Breast epithelium (tissue), 4 donors: ENCODE results near the gene NCAM2. TPM values are rescaled to one million over a fixed set of nuclear protein-coding genes. Genes with fewer than 3 reads are reported as not detected.

ENCODE experiments used
- DNase-seq, 2 donors: peaks; one replicate each; pipeline ENCODE4 v3.0.0-alpha.2; 2019; ENCODE audit warnings: low spot score in 2 of 2
- H3K27ac ChIP-seq, 2 donors: fragments of 200-600 bp; sonication (generic) in 1 of 2; one replicate each; pipeline ENCODE4 v1.5.1; 2016 to 2019; ENCODE audit warnings: mild to moderate bottlenecking in 1 of 2
- H3K27me3 ChIP-seq, 2 donors: fragments of 200-600 bp; sonication (generic) in 1 of 2; one replicate each; pipeline versions ENCODE4 v1.5.1 to v1.6.0; 2017 to 2019; ENCODE audit warnings: control low read depth in 1 of 2, mild to moderate bottlenecking in 1 of 2
- H3K36me3 ChIP-seq: fragments of 200-600 bp; one replicate; pipeline ENCODE4 v1.5.1; 2019
- H3K4me1 ChIP-seq, 2 donors: fragments of 200-600 bp; sonication (generic); one replicate each; pipeline ENCODE4 v1.5.1; 2016 to 2019; ENCODE audit warnings: control low read depth in 1 of 2
- H3K4me3 ChIP-seq, 3 donors: fragments of 200-600 bp; sonication (generic); 1 replicate in 2 of 3; 2 replicates in 1 of 3; pipeline ENCODE4 v1.5.1; 2016 to 2019; ENCODE audit warnings: mild to moderate bottlenecking in 3 of 3, moderate library complexity in 2 of 3
- H3K9me3 ChIP-seq, 2 donors: fragments of 200-600 bp; sonication (generic) in 1 of 2; one replicate each; pipeline ENCODE4 v1.5.1; 2016 to 2019; ENCODE audit warnings: control low read depth in 1 of 2
- POLR2A ChIP-seq: fragments of 450-650 bp; IDR thresholded peaks from one replicate; pipeline ENCODE4 v1.6.1; 2016; ENCODE audit warnings: antibody characterized with exemption, mild to moderate bottlenecking, moderate library complexity
- POLR2AphosphoS5 ChIP-seq, 3 donors: sonication (generic); formaldehyde crosslinking; IDR thresholded peaks; one replicate each; pipeline ENCODE4 v1.6.1; 2017; ENCODE audit warnings: antibody characterized with exemption in 3 of 3
- intact Hi-C: fragments of 100-400 bp; cut with DNase I; formaldehyde crosslinking; loops from one replicate; pipeline ENCODE4 v1.15.1; 2023; ENCODE audit warnings: low total_unique reads
- total RNA-seq, 3 donors: library from RNA; depleted of rRNA; stranded (reverse); fragments of >200 nt; gene quantifications; one replicate each; pipeline ENCODE4 v1.1.0, GENCODE V29; 2016
- TF ChIP-seq, protein P1 (sequence below), 3 donors: fragments of 450-650 bp; IDR thresholded peaks; one replicate each; pipeline ENCODE4 v1.5.1; 2016 to 2017; ENCODE audit warnings: antibody characterized with exemption in 3 of 3, mild to moderate bottlenecking in 3 of 3, moderate library complexity in 3 of 3

The NCAM2 gene
- total RNA-seq, 3 donors from 2014 or later, result 2.6 to 6.3 (median 3.6) TPM

DNA sequence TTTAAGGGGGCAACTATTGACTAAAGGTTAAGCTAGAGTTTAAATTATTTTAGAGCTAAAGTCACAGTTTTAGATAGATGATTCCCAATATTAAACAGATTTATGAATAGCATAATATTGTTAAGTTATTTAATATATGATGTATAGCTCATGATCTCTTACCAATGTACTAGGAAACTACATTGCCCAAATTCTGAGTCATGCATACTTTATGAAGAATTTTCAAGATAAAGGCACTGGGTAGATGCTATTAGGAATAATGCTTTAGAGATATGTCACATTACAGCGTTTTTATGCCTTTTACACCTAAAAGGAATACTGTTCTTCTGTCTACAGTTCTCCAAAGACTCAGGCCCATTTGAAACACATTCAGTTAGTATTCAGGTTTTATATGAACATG lies 215.1 kb downstream of the NCAM2 start:
- Histone ChIP-seq H3K36me3 (no peaks in the 10 kb centered on the region), H3K4me3 (no peak overlapping the region), H3K9me3 (no peaks in the 10 kb centered on the region), H3K4me1 (no peaks in the 10 kb centered on the region), H3K27me3 (no peaks in the 10 kb centered on the region), H3K27ac (no peak overlapping the region)
- intact Hi-C loops, result no loop called here
- DNase-seq, result no peak
- TF ChIP-seq POLR2A, result no peak
- TF ChIP-seq, protein P1, sequence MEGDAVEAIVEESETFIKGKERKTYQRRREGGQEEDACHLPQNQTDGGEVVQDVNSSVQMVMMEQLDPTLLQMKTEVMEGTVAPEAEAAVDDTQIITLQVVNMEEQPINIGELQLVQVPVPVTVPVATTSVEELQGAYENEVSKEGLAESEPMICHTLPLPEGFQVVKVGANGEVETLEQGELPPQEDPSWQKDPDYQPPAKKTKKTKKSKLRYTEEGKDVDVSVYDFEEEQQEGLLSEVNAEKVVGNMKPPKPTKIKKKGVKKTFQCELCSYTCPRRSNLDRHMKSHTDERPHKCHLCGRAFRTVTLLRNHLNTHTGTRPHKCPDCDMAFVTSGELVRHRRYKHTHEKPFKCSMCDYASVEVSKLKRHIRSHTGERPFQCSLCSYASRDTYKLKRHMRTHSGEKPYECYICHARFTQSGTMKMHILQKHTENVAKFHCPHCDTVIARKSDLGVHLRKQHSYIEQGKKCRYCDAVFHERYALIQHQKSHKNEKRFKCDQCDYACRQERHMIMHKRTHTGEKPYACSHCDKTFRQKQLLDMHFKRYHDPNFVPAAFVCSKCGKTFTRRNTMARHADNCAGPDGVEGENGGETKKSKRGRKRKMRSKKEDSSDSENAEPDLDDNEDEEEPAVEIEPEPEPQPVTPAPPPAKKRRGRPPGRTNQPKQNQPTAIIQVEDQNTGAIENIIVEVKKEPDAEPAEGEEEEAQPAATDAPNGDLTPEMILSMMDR (IDR thresholded peaks at IDR 0.05), result no peak
- no peak for TF ChIP-seq POLR2AphosphoS5 (IDR thresholded peaks at IDR 0.05)

DNA sequence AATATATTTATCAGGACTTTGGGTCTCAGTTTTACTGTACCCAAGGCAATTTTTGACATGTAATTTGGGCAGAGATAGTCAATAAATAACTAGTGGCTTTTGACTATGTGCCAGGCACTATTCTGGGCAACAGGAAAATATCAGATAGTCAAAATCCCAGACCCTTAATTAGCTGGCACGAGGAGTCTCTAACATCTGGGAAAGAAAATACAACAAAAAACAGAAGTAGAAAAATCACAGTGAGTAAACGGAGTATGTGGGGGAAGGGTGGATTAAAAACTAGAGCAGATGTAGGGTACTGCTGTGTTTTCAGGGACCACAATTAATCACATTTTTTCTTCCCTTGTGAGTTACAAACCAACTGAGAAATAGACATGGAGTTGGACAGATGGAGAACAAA lies 217.8 kb downstream of the NCAM2 start:
- Histone ChIP-seq H3K4me3 (no peak overlapping the region), H3K27ac (no peak overlapping the region), H3K4me1 (no peaks in the 10 kb centered on the region), H3K36me3 (no peaks in the 10 kb centered on the region), H3K9me3 (no peaks in the 10 kb centered on the region), H3K27me3 (no peaks in the 10 kb centered on the region)
- TF ChIP-seq, protein P1 (IDR thresholded peaks at IDR 0.05), result no peak
- TF ChIP-seq POLR2A, result no peak
- intact Hi-C loops, result no loop called here
- DNase-seq, result no peak

DNA sequence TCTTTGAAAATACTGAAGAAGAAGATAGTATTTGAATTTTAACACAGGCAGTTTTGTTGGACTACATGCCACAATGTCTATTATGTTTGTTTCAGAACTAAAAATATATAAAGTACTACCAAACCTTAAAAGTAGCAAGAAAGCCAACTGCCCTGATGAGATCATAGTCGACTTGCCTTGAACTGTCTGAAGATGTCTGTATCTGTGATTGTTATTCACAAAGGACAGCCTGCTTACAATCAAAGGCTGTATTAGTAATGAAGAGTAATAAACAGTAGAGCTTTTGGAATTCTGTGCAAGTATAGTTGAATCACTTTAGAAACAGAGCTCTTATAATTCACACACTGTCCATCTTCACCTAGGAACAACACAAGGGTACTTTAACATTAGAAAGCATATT lies 228.3 kb downstream of the NCAM2 start:
- no peaks in the 10 kb centered on the region for H3K27me3 ChIP-seq
- H3K9me3 ChIP-seq, result peaks cover 0 to 7% of the 10 kb centered on the region in 2 donors
- TF ChIP-seq POLR2AphosphoS5 (IDR thresholded peaks at IDR 0.05) (no peak), POLR2A (no peak)
- TF ChIP-seq, protein P1 (IDR thresholded peaks at IDR 0.05), result no peak
- intact Hi-C loops, result no loop called here
- no peak overlapping the region for H3K4me3 ChIP-seq
- DNase-seq, result no peak
- no peak overlapping the region for H3K27ac ChIP-seq
- H3K36me3 ChIP-seq, result no peaks in the 10 kb centered on the region
- H3K4me1 ChIP-seq, result no peaks in the 10 kb centered on the region

DNA sequence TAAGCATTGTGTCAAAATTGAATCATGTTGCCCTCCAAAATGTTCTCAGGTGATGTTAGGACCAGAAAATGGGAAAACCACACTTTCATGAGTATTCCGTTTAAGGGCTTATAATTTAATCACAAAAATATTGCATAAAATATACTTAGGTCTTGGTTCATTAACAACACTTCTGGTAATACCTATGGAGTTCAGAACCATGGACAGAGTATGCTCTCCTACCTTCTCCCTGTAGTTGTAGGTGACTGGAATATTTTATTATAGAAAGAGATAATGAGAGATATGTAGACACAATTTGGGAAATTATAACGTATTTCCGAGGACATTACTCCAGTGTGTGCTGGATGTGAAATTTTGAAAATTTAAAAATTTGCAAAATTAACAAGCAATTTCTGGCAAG lies 232.5 kb downstream of the NCAM2 start:
- TF ChIP-seq POLR2AphosphoS5 (IDR thresholded peaks at IDR 0.05) (no peak), POLR2A (no peak)
- TF ChIP-seq, protein P1 (IDR thresholded peaks at IDR 0.05), result no peak

DNA sequence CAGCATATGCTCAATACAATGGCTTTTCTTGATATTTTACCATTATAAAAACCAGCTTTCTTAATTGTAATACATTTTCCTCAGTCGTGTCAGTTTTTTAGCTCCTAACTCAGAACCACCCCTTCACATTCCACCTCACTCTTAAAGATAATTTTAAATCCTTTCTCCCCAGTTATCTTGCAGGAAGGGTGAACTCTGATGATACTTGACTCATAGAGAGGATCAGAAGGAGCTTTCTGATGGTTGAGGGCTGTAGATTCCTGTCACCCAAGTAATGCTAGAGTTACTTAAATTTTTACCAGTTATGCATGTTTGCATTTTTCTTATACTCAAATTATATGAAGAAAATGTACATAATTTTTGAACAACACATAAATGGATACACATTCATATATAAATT lies 233.7 kb downstream of the NCAM2 start:
- Histone ChIP-seq H3K27ac (no peak overlapping the region), H3K27me3 (no peaks in the 10 kb centered on the region), H3K36me3 (no peaks in the 10 kb centered on the region), H3K9me3 (no peaks in the 10 kb centered on the region), H3K4me1 (no peaks in the 10 kb centered on the region), H3K4me3 (no peak overlapping the region)
- no peak for DNase-seq
- intact Hi-C loops, result no loop called here
- no peak for TF ChIP-seq POLR2A
- TF ChIP-seq POLR2AphosphoS5 (IDR thresholded peaks at IDR 0.05), result no peak
- TF ChIP-seq, protein P1 (IDR thresholded peaks at IDR 0.05), result no peak

More for the DNA sequence above, 232.5 kb downstream of the NCAM2 start:
- Histone ChIP-seq H3K9me3 (no peaks in the 10 kb centered on the region), H3K4me1 (no peaks in the 10 kb centered on the region), H3K27me3 (no peaks in the 10 kb centered on the region), H3K4me3 (no peak overlapping the region), H3K27ac (no peak overlapping the region), H3K36me3 (no peaks in the 10 kb centered on the region)
- intact Hi-C loops, result no loop called here
- no peak for DNase-seq
